ENCODE measurements around the gene DHX38.

DHX38 gene

GRCh38 chr16:72142476-72142875 lies 48.8 kb downstream of the DHX38 start:
- Histone ChIP-seq H3K4me1 (ENCODE audit: insufficient read depth, low read length) (no peaks in the 10 kb centered on the region), H3K9ac (ENCODE audit: low read depth, low read length) (no peak overlapping the region), H3K36me3 (ENCODE audit: insufficient read depth, low read length) (no peaks in the 10 kb centered on the region), H3K9me3 (ENCODE audit: control insufficient read depth, insufficient read depth, low read length) (no peaks in the 10 kb centered on the region)

DNA sequence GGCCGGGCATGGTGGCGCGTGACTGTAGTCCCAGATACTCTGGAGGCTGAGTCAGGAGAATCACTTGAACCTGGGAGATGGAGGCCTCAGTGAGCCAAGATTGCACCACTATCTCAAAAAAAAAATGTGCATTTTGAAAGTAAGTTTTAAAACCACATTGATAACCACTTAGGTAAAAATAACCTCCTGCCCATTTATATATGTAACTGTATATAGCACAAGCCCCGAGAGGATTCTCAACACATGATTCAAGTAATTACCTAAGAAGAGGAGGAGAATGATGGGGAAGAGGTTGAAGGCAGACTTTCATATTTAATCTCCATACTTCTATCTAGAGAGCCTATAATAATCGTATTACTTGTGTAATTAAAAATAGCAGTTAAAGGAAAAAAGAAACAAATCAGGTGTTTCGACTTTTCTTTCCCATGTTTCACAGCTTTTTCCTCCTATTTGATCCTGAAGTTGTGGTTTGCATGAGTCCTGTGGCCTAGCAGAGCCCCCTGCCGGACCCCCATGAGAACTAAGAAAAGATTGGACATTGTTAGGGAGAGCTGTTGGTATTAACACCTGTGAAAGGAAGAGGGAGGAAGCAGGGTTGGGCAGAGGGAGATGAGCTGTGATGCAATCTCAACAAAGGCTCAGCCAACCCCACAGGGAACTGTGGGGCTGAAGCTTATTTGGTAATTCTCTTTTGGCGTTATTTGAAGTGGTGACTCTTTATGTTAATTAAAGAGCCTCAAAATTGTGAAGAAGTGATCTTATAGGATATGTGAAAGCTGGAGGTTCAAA lies 56.2 kb downstream of the DHX38 start:
- no peaks in the 10 kb centered on the region for H3K9me3 ChIP-seq (ENCODE audit: control insufficient read depth, insufficient read depth, low read length)
- H3K36me3 ChIP-seq (ENCODE audit: insufficient read depth, low read length): no peaks in the 10 kb centered on the region
- H3K9ac ChIP-seq (ENCODE audit: low read depth, low read length): no peak overlapping the region
- H3K4me1 ChIP-seq (ENCODE audit: insufficient read depth, low read length): no peaks in the 10 kb centered on the region

- no peaks in the 10 kb centered on the region for H3K9me3 ChIP-seq (ENCODE audit: control insufficient read depth, insufficient read depth, low read length)
- H3K4me1 ChIP-seq (ENCODE audit: insufficient read depth, low read length): peaks cover 10% of the 10 kb centered on the region
- no peak overlapping the region for H3K9ac ChIP-seq (ENCODE audit: low read depth, low read length)
- no peaks in the 10 kb centered on the region for H3K36me3 ChIP-seq (ENCODE audit: insufficient read depth, low read length)
Measured at GRCh38 chr16:72159386-72159785, 65.7 kb downstream of the DHX38 start.

DNA sequence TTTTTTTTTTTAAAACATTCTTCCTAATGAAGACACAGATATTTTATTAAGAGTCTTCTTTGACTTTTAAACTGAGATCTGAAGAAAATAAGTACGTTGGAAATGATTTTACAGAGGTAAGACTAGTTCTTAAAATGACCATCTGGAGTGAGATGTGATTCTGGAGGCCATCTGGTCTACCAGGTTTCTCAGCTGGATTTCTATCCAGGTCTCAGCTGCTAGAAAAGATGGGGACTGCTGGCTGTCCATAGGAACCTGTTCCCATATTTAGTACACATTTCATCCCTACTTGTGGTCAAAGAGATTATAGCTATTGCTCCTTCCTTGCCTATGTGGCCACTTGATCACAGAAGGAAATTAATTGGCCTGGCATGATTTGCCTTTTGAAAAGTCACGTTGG lies 66.2 kb downstream of the DHX38 start:
- H3K4me1 ChIP-seq (ENCODE audit: insufficient read depth, low read length): peaks cover 10% of the 10 kb centered on the region
- no peak overlapping the region for H3K9ac ChIP-seq (ENCODE audit: low read depth, low read length)
- H3K36me3 ChIP-seq (ENCODE audit: insufficient read depth, low read length): no peaks in the 10 kb centered on the region
- H3K9me3 ChIP-seq (ENCODE audit: control insufficient read depth, insufficient read depth, low read length): no peaks in the 10 kb centered on the region

GRCh38 chr16:72162105-72162692 lies 68.6 kb downstream of the DHX38 start:
- H3K9ac ChIP-seq (ENCODE audit: low read depth, low read length): no peak overlapping the region

More at GRCh38 chr16:72162105-72162692, 68.6 kb downstream of the DHX38 start:
- H3K9me3 ChIP-seq (ENCODE audit: control insufficient read depth, insufficient read depth, low read length): no peaks in the 10 kb centered on the region
- H3K4me1 ChIP-seq (ENCODE audit: insufficient read depth, low read length): peaks cover 10% of the 10 kb centered on the region
- no peaks in the 10 kb centered on the region for H3K36me3 ChIP-seq (ENCODE audit: insufficient read depth, low read length)
